HCT116 (cell line): Measurements from ENCODE around the gene INS. TPM values are rescaled to one million over a fixed set of nuclear protein-coding genes. Genes with fewer than 3 reads are reported as not detected.

Experiments used
- ATAC-seq: fragments of 200-7000 bp; cut with Tn5 transposase; 2 replicates; pipeline ENCODE4 v1.9.1; 2020; ENCODE audit warnings: mild to moderate bottlenecking, moderate library complexity
- BruUV-seq: library from RNA; stranded (reverse); fragments of 400-500 nt; replicated peaks from 2 replicates; lab custom pipeline; 2021; lab: Mats Ljungman, UMichigan
- CTCF ChIA-PET: fragments of 300-600 bp; sonication (Branson Sonifier 250); formaldehyde crosslinking; loops from one replicate; lab custom pipeline; 2021; ENCODE audit warnings: antibody characterized with exemption; lab: Charles Lee
- POLR2A ChIA-PET: fragments of 300-600, 350-600 bp; sonication (Branson Sonifier 250); formaldehyde crosslinking; loops from one replicate; lab custom pipeline; 2021; ENCODE audit warnings: antibody characterized with exemption; lab: Charles Lee
- RAD21 ChIA-PET, 2 experiments: fragments of 300-600 bp; sonication (Branson Sonifier 250); formaldehyde crosslinking; loops; one replicate each; lab custom pipeline; 2023; ENCODE audit warnings: low total read pairs in 2 of 2; ENCODE audit not compliant: uncharacterized antibody in 2 of 2, unreplicated experiment in 2 of 2, low non-redundant PET in 1 of 2; lab: Charles Lee
- DNase-seq: peaks from one replicate; pipeline ENCODE4 v3.0.0-alpha.2; 2010; ENCODE audit warnings: low read depth, low spot score
- H2AFZ ChIP-seq: fragments of 200-600 bp; shearing (Covaris generic), sonication (generic); 2 replicates; pipeline ENCODE4 v1.6.1; 2017; ENCODE audit warnings: low read depth, mixed run types, mixed read lengths, antibody characterized with exemption, low read length; ENCODE audit not compliant: poor library complexity, severe bottlenecking
- H3K27ac ChIP-seq: 2 replicates; pipeline ENCODE4 v1.5.1; 2012; ENCODE audit warnings: low read depth, low read length
- H3K27me3 ChIP-seq: fragments of 200-600 bp; sonication (generic); 2 replicates; pipeline ENCODE4 v1.6.1; 2016; ENCODE audit warnings: mixed run types, low read length, mixed read lengths; ENCODE audit not compliant: insufficient read depth
- H3K36me3 ChIP-seq, 2 experiments: fragments of 200-500 bp in 1 of 2; fragments of 200-600 bp in 1 of 2; sonication (Bioruptor generic) in 1 of 2; sonication (generic) in 1 of 2; 2 replicates each; pipeline versions ENCODE4 v1.5.1 to v1.6.1; 2014 to 2016; ENCODE audit warnings: low read length in 2 of 2, inconsistent platforms in 1 of 2, mixed read lengths in 1 of 2, mixed run types in 1 of 2; ENCODE audit not compliant: insufficient read depth in 2 of 2, control insufficient read depth in 1 of 2
- H3K4me1 ChIP-seq, 2 experiments: fragments of 200-600 bp in 1 of 2; sonication (generic) in 1 of 2; 2 replicates each; pipeline versions ENCODE4 v1.5.1 to v1.6.1; 2012 to 2017; ENCODE audit warnings: low read length in 2 of 2, inconsistent platforms in 1 of 2, mild to moderate bottlenecking in 1 of 2, mixed read lengths in 1 of 2, mixed run types in 1 of 2, moderate library complexity in 1 of 2; ENCODE audit not compliant: insufficient read depth in 2 of 2, control insufficient read depth in 1 of 2
- H3K4me2 ChIP-seq: fragments of 200-600 bp; sonication (generic); 2 replicates; pipeline ENCODE4 v1.6.1; 2017; ENCODE audit warnings: mixed run types, low read length, mixed read lengths
- H3K4me3 ChIP-seq, 2 experiments: fragments of 200-600 bp in 1 of 2; sonication (generic) in 1 of 2; replicated peaks in 1 of 2; 2 replicates each; pipeline ENCODE4 v1.5.1; 2011 to 2016; ENCODE audit warnings: low read length in 2 of 2, control low read depth in 1 of 2, low read depth in 1 of 2, mild to moderate bottlenecking in 1 of 2, mixed read lengths in 1 of 2, mixed run types in 1 of 2
- H3K79me2 ChIP-seq: fragments of 200-600 bp; sonication (generic); 2 replicates; pipeline ENCODE4 v1.6.1; 2017; ENCODE audit warnings: mild to moderate bottlenecking, mixed run types, low read length, moderate library complexity, mixed read lengths; ENCODE audit not compliant: insufficient read depth
- H3K9ac ChIP-seq: fragments of 200-600 bp; sonication (generic); 2 replicates; pipeline ENCODE4 v1.6.1; 2016; ENCODE audit warnings: low read length, mixed read lengths
- H3K9me2 ChIP-seq: fragments of 200-600 bp; sonication (generic), shearing (Covaris generic); 2 replicates; pipeline ENCODE4 v1.6.1; 2017; ENCODE audit warnings: mixed run types, mild to moderate bottlenecking, moderate library complexity; ENCODE audit not compliant: insufficient read depth
- H3K9me3 ChIP-seq, 2 experiments: fragments of 200-500 bp in 1 of 2; fragments of 200-600 bp in 1 of 2; sonication (Bioruptor generic) in 1 of 2; sonication (generic) in 1 of 2; 2 replicates each; pipeline ENCODE4 v1.6.1; 2014 to 2017; ENCODE audit warnings: low read length in 2 of 2, mixed read lengths in 2 of 2, inconsistent platforms in 1 of 2, low read depth in 1 of 2, mild to moderate bottlenecking in 1 of 2, mixed run types in 1 of 2, moderate library complexity in 1 of 2; ENCODE audit not compliant: control insufficient read depth in 1 of 2, insufficient read depth in 1 of 2
- H4K20me1 ChIP-seq: fragments of 200-600 bp; sonication (generic), shearing (Covaris generic); 2 replicates; pipeline ENCODE4 v1.6.1; 2017; ENCODE audit warnings: mixed run types, mild to moderate bottlenecking, moderate library complexity; ENCODE audit not compliant: insufficient read depth
- CEBPB ChIP-seq: IDR thresholded peaks from 2 replicates; pipeline ENCODE4 v1.6.1; 2012; ENCODE audit warnings: low read depth
- CTCF ChIP-seq, 3 experiments: fragments of 200-600 bp in 1 of 3; sonication (generic) in 1 of 3; IDR thresholded peaks in 2 of 3; conservative IDR thresholded peaks in 1 of 3; 2 replicates each; pipeline ENCODE4 v1.5.1; 2012 to 2017; ENCODE audit warnings: low read depth in 2 of 3, low read length in 2 of 3, antibody characterized with exemption in 1 of 3, borderline replicate concordance in 1 of 3, control low read depth in 1 of 3, mild to moderate bottlenecking in 1 of 3, mixed read lengths in 1 of 3, mixed run types in 1 of 3, moderate library complexity in 1 of 3; ENCODE audit not compliant: insufficient read depth in 1 of 3
- SIN3A ChIP-seq: IDR thresholded peaks from 2 replicates; pipeline ENCODE4 v1.6.1; 2012; ENCODE audit warnings: low read depth
- SP1 ChIP-seq: IDR thresholded peaks from 2 replicates; pipeline ENCODE4 v1.6.1; 2012; ENCODE audit warnings: low read depth
- TCF7L2 ChIP-seq: IDR thresholded peaks from 2 replicates; pipeline ENCODE4 v1.7.0; 2011; ENCODE audit warnings: borderline replicate concordance, inconsistent platforms; ENCODE audit not compliant: insufficient read depth, insufficient read length; ENCODE audit errors: extremely low read depth
- ZBTB33 ChIP-seq: IDR thresholded peaks from 2 replicates; pipeline ENCODE4 v1.6.1; 2011; ENCODE audit warnings: mild to moderate bottlenecking, low read length, moderate library complexity; ENCODE audit not compliant: insufficient replicate concordance; ENCODE audit errors: extremely low read depth
- intact Hi-C: fragments of 100-400 bp; cut with micrococcal nuclease; formaldehyde crosslinking; loops from 2 replicates; pipeline ENCODE4 v1.10.0; 2022
- total RNA-seq: library from RNA; stranded (reverse); gene quantifications from one replicate; pipeline ENCODE4 v1.2.1, GENCODE V29; 2021; ENCODE audit not compliant: unreplicated experiment

The INS gene
- total RNA-seq, 1 experiment from 2014 or later, result 0.44 TPM

GRCh38 chr11:2139123-2139521 is 21.9 kb downstream of the INS start, which contains the start of gene IGF2:
IGF2 (minus strand) TSS chr11:2139389; CDS start chr11:2135523, 3,866 bp downstream.
- POLR2A ChIA-PET, result no interaction called here

More at GRCh38 chr11:2139123-2139521, 21.9 kb downstream of the INS start, which contains the start of gene IGF2:
- Histone ChIP-seq H3K79me2 (no peaks in the 10 kb centered on the region), H3K4me1 (peaks cover 0 to 23% of the 10 kb centered on the region in 2 experiments; a peak in 2 of 4 replicates), H4K20me1 (no peaks in the 10 kb centered on the region), H3K4me3 (peak within 1 kb of the TSS; percentile 48 to 60), H3K9me2 (no peaks in the 10 kb centered on the region), H3K4me2 (peak within 1 kb of the TSS; percentile 96), H3K27ac (peak within 1 kb of the TSS; percentile 18; the same call in 1 of the 2 replicates), H3K27me3 (no peaks in the 10 kb centered on the region), H3K36me3 (no peaks in the 10 kb centered on the region)
- CTCF ChIA-PET, result no interaction called here
- no TSS peak for BruUV-seq
- intact Hi-C loops, result loop anchor here (5.0 kb wide), 1 partner anchor 52 kb away; no protein-coding TSS in a partner anchor
- RAD21 ChIA-PET, result no interaction called here
- peak; percentile 37 for ATAC-seq
- no peak for TF ChIP-seq SP1
- no peak for TF ChIP-seq TCF7L2
- TF ChIP-seq CTCF (IDR thresholded peaks at IDR 0.05 in 2 of 3, conservative IDR thresholded peaks at IDR 0.05 in 1 of 3; ENCODE audit: borderline replicate concordance in 1 of 3, insufficient read depth in 1 of 3, low read depth in 2 of 3, low read length in 2 of 3), result no peak
- TF ChIP-seq CEBPB, result no peak
- TF ChIP-seq SIN3A, result no peak
- TF ChIP-seq ZBTB33, result no peak
- TF ChIP-seq, all 23 proteins: peak for 0
- H3K9ac ChIP-seq, result peak within 1 kb of the TSS; percentile 11; the same call in 1 of the 2 replicates
- H2AFZ ChIP-seq, result no peak within 1 kb of the TSS
- no peak for DNase-seq
- H3K9me3 ChIP-seq, result no peaks in the 10 kb centered on the region
